ENCODE results near the gene BEND6. TPM values are rescaled to one million over a fixed set of nuclear protein-coding genes. Genes with fewer than 3 reads are reported as not detected.

The BEND6 gene
- total RNA-seq, 1 donor from 2014 or later, result 1.5 TPM

DNA sequence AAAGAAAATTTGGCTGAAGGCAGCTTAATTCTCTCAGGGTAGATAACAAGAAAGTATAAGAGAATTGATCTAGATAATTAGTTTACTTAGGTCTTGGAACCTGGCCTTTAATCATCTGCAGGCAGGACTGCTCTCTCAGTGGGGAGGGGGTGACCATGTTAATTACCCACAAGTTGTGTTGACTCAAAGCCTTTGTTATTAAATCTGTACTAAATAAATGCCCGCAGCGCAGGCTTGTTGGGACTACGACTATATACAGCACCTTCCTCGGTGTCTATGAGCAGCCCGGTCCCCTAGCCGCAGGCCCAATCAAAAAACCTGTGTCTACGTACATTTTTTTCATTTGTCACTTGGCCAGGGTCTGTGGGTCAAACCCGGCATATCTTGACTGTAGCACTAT, 119.5 kb downstream of the BEND6 start:
- Histone ChIP-seq H3K27me3 (no peaks in the 10 kb centered on the region), H3K4me3 (no peak overlapping the region), H3K27ac (no peak overlapping the region), H3K36me3 (no peaks in the 10 kb centered on the region), H3K4me1 (no peaks in the 10 kb centered on the region), H3K9me3 (no peaks in the 10 kb centered on the region)
- no peak for DNase-seq (ENCODE audit: extremely low spot score in 2 of 2)
- TF ChIP-seq, protein P1, sequence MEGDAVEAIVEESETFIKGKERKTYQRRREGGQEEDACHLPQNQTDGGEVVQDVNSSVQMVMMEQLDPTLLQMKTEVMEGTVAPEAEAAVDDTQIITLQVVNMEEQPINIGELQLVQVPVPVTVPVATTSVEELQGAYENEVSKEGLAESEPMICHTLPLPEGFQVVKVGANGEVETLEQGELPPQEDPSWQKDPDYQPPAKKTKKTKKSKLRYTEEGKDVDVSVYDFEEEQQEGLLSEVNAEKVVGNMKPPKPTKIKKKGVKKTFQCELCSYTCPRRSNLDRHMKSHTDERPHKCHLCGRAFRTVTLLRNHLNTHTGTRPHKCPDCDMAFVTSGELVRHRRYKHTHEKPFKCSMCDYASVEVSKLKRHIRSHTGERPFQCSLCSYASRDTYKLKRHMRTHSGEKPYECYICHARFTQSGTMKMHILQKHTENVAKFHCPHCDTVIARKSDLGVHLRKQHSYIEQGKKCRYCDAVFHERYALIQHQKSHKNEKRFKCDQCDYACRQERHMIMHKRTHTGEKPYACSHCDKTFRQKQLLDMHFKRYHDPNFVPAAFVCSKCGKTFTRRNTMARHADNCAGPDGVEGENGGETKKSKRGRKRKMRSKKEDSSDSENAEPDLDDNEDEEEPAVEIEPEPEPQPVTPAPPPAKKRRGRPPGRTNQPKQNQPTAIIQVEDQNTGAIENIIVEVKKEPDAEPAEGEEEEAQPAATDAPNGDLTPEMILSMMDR (IDR thresholded peaks at IDR 0.05), result no peak
- TF ChIP-seq POLR2A (IDR thresholded peaks at IDR 0.05), result no peak
- intact Hi-C loops (cut with DNase I), result no loop called here

- no peaks in the 10 kb centered on the region for H3K27me3 ChIP-seq
- intact Hi-C loops (cut with DNase I), result no loop called here
- H3K36me3 ChIP-seq, result no peaks in the 10 kb centered on the region
- no peak overlapping the region for H3K4me3 ChIP-seq
- no peaks in the 10 kb centered on the region for H3K9me3 ChIP-seq
- H3K4me1 ChIP-seq, result no peaks in the 10 kb centered on the region
- DNase-seq (ENCODE audit: extremely low spot score in 2 of 2), result no peak
- TF ChIP-seq, protein P1 (IDR thresholded peaks at IDR 0.05), result no peak
- no peak for TF ChIP-seq POLR2A (IDR thresholded peaks at IDR 0.05)
- no peak overlapping the region for H3K27ac ChIP-seq
Measured at GRCh38 chr6:57075092-57075491, 120.2 kb downstream of the BEND6 start.

Small RNA genes lying within 50 kb of the gene (small RNA-seq; reads per million reads assigned to genes)
- gene FTH1P15 (not detected), gene RNU6-626P (not detected)

Other genes starting within 250 kb of the BEND6 start
- 6.6 TPM for gene KIAA1586, start 91.6 kb downstream of the BEND6 start, total RNA-seq
- 43.5 TPM for gene ZNF451, start 135.1 kb downstream of the BEND6 start, total RNA-seq
- gene BAG2, start 217.2 kb downstream of the BEND6 start, total RNA-seq, result 8.8 TPM

Measured in vagina (tissue), 2 donors.